Liver (tissue), 10 donors: ENCODE measurements around the gene TNFRSF11A. TPM values are rescaled to one million over a fixed set of nuclear protein-coding genes. Genes with fewer than 3 reads are reported as not detected.

Experiments
- DNase-seq: peaks from one replicate; pipeline ENCODE4 v3.0.0-alpha.2; 2017; ENCODE audit warnings: low spot score
- H3K27ac ChIP-seq, 2 donors: one replicate each; pipeline ENCODE4 v1.7.0; 2013; ENCODE audit warnings: inconsistent platforms in 2 of 2, low read length in 2 of 2, control low read depth in 1 of 2, low read depth in 1 of 2, mild to moderate bottlenecking in 1 of 2
- H3K27me3 ChIP-seq, 4 donors: one replicate each; pipeline versions ENCODE4 v1.6.1 to v1.7.0; 2013; ENCODE audit warnings: low read length in 3 of 4, inconsistent platforms in 1 of 4, mild to moderate bottlenecking in 1 of 4, moderate library complexity in 1 of 4; ENCODE audit not compliant: control insufficient read depth in 4 of 4, insufficient read depth in 4 of 4
- H3K36me3 ChIP-seq, 4 donors: one replicate each; pipeline versions ENCODE4 v1.6.1 to v1.7.0; 2013; ENCODE audit warnings: low read length in 3 of 4, mild to moderate bottlenecking in 3 of 4, low read depth in 1 of 4, moderate library complexity in 1 of 4; ENCODE audit not compliant: control insufficient read depth in 4 of 4, insufficient read depth in 3 of 4
- H3K4me1 ChIP-seq, 4 donors: one replicate each; pipeline versions ENCODE4 v1.6.1 to v1.7.0; 2013; ENCODE audit warnings: low read length in 3 of 4, mild to moderate bottlenecking in 3 of 4, moderate library complexity in 1 of 4; ENCODE audit not compliant: control insufficient read depth in 4 of 4, insufficient read depth in 4 of 4
- H3K4me3 ChIP-seq, 3 donors: one replicate each; pipeline versions ENCODE4 v1.6.1 to v1.7.0; 2013; ENCODE audit warnings: low read length in 3 of 3, control low read depth in 1 of 3, low read depth in 1 of 3, mild to moderate bottlenecking in 1 of 3
- H3K9ac ChIP-seq, 2 donors: one replicate each; pipeline ENCODE4 v1.7.0; 2013; ENCODE audit warnings: low read length in 2 of 2, mild to moderate bottlenecking in 2 of 2, moderate library complexity in 2 of 2, control low read depth in 1 of 2, low read depth in 1 of 2
- H3K9me3 ChIP-seq, 4 donors: one replicate each; pipeline versions ENCODE4 v1.6.1 to v1.7.0; 2013; ENCODE audit warnings: low read length in 3 of 4; ENCODE audit not compliant: control insufficient read depth in 4 of 4
- EGR1 ChIP-seq, 2 donors: IDR thresholded peaks; 2 replicates each; pipeline ENCODE4 v1.6.1; 2016 to 2018; ENCODE audit warnings: antibody characterized with exemption in 2 of 2, low read depth in 2 of 2
- FOXA1 ChIP-seq: IDR thresholded peaks from 2 replicates; pipeline ENCODE4 v1.6.1; 2016; ENCODE audit warnings: antibody characterized with exemption
- REST ChIP-seq: IDR thresholded peaks from 2 replicates; pipeline ENCODE4 v1.6.1; 2016; ENCODE audit warnings: antibody characterized with exemption, mild to moderate bottlenecking
- SP1 ChIP-seq: IDR thresholded peaks from 2 replicates; pipeline ENCODE4 v1.6.1; 2018; ENCODE audit warnings: antibody characterized with exemption, mild to moderate bottlenecking
- WGBS: extraction: QIAGEN DNeasy Blood & Tissue Kit; methylation state at CpG from one replicate; pipeline ENCODE4 v1.1.7; 2013; 5-methylcytosine and 5-hydroxymethylcytosine counted together
- polyA plus RNA-seq, 2 donors: library from polyadenylated mRNA; stranded (reverse) in 1 of 2; unstranded in 1 of 2; fragments of 200-250 nt in 1 of 2; fragments of >200 nt in 1 of 2; fragmentation: Nextera tagmentation in 1 of 2; extraction: Ambion mirVana in 1 of 2; gene quantifications; one replicate each; pipeline versions ENCODE4 v1.2.1 to v1.2.3, GENCODE V29; 2013 to 2015
- small RNA-seq: library from RNA; depleted of rRNA; stranded (forward); fragments of <200 nt; gene quantifications from one replicate; pipeline ENCODE3, GENCODE V24; 2014
- total RNA-seq, 2 donors: library from RNA; depleted of rRNA; stranded (reverse); fragments of >200 nt; gene quantifications; one replicate each; pipeline ENCODE4 v1.2.3, GENCODE V29; 2014
- donor health status: healthy.
- donor health status: healthy.
- donor health status: healthy.
- donor health status: healthy.
- donor health status: healthy.

The TNFRSF11A gene
- total and polyA plus RNA-seq, 4 donors, result 0.32 to 1.8 (median 0.90) TPM

- Histone ChIP-seq H3K27me3 (no peaks in the 10 kb centered on the region), H3K27ac (peak overlapping the region; percentile 94 to 95), H3K4me1 (peaks cover 5 to 27% (median 17%) of the 10 kb centered on the region in 4 donors), H3K36me3 (no peaks in the 10 kb centered on the region), H3K9ac (no peak overlapping the region), H3K9me3 (no peaks in the 10 kb centered on the region), H3K4me3 (no peak overlapping the region)
- no peak for DNase-seq
- peak in 1 of 2 donors; percentile 2 for TF ChIP-seq EGR1 (IDR thresholded peaks at IDR 0.05; ENCODE audit: low read depth in 2 of 2)
- no peak for TF ChIP-seq FOXA1
- no peak for TF ChIP-seq REST
- TF ChIP-seq SP1, result no peak
- WGBS, result 91% methylated on average over 8 of the region's 8 CpGs
These were observed 113.8 kb downstream of the TNFRSF11A start for GRCh38 chr18:62438866-62439265.

Small RNA genes within 50 kb of the gene (small RNA-seq; reads per million reads assigned to genes)
- gene AC100843.2 (not detected), gene RF00019 (not detected)

Other genes with a start within 250 kb of the TNFRSF11A start
- gene PIGN, start 138.3 kb upstream of the TNFRSF11A start, total RNA-seq, result 10 to 100 TPM; 19.2 to 20.6 TPM
- 1 to 10 TPM; 5.1 to 5.9 TPM for gene PIGN, start 138.3 kb upstream of the TNFRSF11A start, polyA plus RNA-seq
- 10 to 100 TPM; 17.5 to 21.7 TPM for gene RELCH, start 138.1 kb upstream of the TNFRSF11A start, total RNA-seq
- gene RELCH, start 138.1 kb upstream of the TNFRSF11A start, polyA plus RNA-seq, result 1 to 10 TPM; 4.3 to 4.6 TPM
- 10 to 100 TPM; 11.9 to 25.4 TPM for gene ZCCHC2, start 197.7 kb downstream of the TNFRSF11A start, total RNA-seq
- 1 to 10 TPM; 7.1 to 9.8 TPM for gene ZCCHC2, start 197.7 kb downstream of the TNFRSF11A start, polyA plus RNA-seq